ENCODE data around the gene KLHDC8A.
A peak's percentile ranks its signal among the peaks of the same experiment; 100 is the strongest.

Gene KLHDC8A

DNA sequence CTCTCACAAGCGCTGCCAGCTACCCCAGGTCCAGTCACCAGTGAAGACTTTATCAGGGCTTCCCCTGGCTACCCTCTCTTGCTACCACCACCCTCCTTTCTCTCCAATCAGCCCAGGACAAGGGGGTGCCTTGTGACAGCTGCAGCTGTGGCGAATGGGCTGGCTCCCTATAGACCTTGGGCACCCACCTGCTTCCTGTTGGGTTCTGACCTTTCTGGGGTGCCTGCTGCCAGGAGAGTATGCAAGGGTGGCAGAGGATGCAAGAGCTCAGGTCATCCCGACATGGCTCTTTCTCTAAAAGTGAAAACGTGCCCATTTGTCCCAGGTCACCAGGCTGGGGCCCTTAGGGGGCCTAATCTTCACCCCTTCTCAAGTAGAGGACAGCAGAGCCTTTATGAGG is 6.6 kb downstream of the KLHDC8A start:
- Histone ChIP-seq H3K4me3 (ENCODE audit: low read depth, low read length) (no peak overlapping the region), H3K36me3 (no peaks in the 10 kb centered on the region), H3K27me3 (no peaks in the 10 kb centered on the region), H3K4me1 (peaks cover 40% of the 10 kb centered on the region), H3K9me3 (no peaks in the 10 kb centered on the region)
- TF ChIP-seq, protein P1, sequence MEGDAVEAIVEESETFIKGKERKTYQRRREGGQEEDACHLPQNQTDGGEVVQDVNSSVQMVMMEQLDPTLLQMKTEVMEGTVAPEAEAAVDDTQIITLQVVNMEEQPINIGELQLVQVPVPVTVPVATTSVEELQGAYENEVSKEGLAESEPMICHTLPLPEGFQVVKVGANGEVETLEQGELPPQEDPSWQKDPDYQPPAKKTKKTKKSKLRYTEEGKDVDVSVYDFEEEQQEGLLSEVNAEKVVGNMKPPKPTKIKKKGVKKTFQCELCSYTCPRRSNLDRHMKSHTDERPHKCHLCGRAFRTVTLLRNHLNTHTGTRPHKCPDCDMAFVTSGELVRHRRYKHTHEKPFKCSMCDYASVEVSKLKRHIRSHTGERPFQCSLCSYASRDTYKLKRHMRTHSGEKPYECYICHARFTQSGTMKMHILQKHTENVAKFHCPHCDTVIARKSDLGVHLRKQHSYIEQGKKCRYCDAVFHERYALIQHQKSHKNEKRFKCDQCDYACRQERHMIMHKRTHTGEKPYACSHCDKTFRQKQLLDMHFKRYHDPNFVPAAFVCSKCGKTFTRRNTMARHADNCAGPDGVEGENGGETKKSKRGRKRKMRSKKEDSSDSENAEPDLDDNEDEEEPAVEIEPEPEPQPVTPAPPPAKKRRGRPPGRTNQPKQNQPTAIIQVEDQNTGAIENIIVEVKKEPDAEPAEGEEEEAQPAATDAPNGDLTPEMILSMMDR (IDR thresholded peaks at IDR 0.05; ENCODE audit: low read depth, low read length): no peak
- DNase-seq: no peak

DNA sequence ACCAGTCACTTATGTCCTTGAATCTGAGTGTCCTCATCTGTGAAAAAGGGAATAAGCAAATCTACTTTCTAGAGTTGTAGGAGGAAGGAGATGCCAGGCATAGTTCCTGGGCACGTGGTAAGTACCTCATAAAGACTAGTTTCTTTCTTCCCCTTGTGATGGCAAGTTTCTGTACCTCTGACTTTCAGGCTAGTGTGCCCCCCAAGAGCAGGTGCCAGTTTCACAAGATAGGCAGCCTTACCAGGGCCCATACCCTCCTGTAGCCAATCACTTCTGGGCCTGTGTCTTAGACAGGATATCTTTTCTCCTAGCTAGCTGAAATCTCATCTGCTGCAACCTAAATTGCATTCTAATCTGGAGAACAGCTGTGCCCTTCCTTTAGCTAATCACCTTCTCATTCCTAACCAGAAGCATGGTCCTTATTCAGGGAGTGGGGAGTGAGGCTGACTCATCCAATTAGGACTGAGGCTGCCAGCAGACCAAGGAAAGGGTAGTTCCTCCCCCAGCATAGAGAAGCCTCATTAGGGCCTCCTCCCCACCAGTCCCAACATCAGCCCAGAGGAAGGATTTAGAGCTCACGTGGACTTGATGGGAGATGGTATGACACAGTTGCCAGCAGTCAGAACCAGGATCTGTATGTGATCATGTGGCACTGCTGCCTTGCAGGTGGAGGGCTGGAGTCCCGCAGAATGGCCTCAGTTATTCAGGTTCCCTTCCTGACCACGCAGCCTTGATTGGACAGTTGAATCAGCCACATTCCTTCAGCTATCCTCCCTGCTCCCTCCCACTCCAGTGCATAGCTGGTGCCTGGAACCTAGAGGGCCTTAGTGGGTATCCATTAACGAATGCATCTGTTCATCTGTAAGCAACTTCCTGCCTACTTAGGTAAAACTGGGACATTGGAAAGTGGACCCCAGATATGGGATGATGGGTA is 7.9 kb downstream of the KLHDC8A start:
- peak; percentile 61 for DNase-seq
- Histone ChIP-seq H3K36me3 (no peaks in the 10 kb centered on the region), H3K4me1 (peaks cover 40% of the 10 kb centered on the region), H3K4me3 (ENCODE audit: low read depth, low read length) (no peak overlapping the region), H3K27me3 (no peaks in the 10 kb centered on the region), H3K9me3 (no peaks in the 10 kb centered on the region)
- TF ChIP-seq, protein P1 (IDR thresholded peaks at IDR 0.05; ENCODE audit: low read depth, low read length): no peak

DNA sequence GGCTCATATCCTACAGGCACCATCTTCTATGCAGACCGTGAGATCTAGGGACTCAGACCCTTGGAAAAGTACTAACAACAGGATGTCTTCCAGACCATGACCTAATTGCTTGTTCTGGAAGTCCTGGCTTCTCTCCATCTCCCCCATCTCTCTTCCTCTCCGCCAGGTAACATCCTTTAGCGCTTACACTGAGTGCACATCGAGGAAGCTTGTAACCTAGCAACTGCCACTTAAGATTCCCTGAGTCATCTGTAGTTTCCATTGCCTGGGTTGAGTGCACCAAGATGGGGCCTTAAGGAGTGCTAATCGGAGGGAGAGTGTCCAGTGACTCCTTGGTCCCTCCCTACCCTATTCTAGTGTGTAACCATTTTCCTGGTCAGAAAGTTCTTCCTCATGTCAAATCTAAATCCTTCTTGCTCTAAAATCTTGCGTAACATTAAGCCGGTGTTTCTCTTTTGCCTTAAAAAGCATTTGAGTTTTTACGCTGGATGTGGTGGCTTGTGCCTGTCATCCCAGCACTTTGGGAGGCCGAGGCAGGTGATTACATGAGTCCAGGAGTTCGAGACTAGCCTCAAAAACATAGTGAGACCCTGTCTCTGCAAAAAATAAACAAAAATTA is 9.7 kb downstream of the KLHDC8A start:
- Histone ChIP-seq H3K36me3 (no peaks in the 10 kb centered on the region), H3K4me1 (peaks cover 33% of the 10 kb centered on the region), H3K27me3 (peaks cover 7% of the 10 kb centered on the region; the same call in 1 of the 2 replicates), H3K9me3 (no peaks in the 10 kb centered on the region), H3K4me3 (ENCODE audit: low read depth, low read length) (no peak overlapping the region)
- TF ChIP-seq, protein P1 (IDR thresholded peaks at IDR 0.05; ENCODE audit: low read depth, low read length): no peak
- no peak for DNase-seq

DNA sequence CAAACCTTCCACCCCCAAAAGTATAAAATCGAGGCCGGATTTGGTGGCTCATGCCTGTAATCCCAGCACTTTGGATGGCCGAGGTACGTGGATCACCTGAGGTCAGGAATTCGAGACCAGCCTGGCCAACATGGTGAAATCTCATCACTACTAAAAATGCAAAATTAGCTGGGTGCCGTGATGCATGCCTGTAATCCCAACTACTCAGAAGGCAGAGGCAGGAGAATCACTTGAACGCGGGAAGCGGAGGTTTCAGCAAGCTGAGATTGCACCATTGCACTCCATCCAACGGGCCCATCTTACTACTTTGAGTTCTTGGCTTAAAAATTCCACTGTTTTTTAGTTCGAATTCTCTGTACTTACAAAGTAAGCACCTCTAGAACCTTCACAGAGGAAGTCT is 11.0 kb downstream of the KLHDC8A start:
- H3K36me3 ChIP-seq: no peaks in the 10 kb centered on the region
- no peak overlapping the region for H3K4me3 ChIP-seq (ENCODE audit: low read depth, low read length)
- H3K4me1 ChIP-seq: peaks cover 26% of the 10 kb centered on the region
- H3K27me3 ChIP-seq: peaks cover 7% of the 10 kb centered on the region; the same call in 1 of the 2 replicates
- TF ChIP-seq, protein P1 (IDR thresholded peaks at IDR 0.05; ENCODE audit: low read depth, low read length): no peak
- DNase-seq: no peak
- no peaks in the 10 kb centered on the region for H3K9me3 ChIP-seq

DNA sequence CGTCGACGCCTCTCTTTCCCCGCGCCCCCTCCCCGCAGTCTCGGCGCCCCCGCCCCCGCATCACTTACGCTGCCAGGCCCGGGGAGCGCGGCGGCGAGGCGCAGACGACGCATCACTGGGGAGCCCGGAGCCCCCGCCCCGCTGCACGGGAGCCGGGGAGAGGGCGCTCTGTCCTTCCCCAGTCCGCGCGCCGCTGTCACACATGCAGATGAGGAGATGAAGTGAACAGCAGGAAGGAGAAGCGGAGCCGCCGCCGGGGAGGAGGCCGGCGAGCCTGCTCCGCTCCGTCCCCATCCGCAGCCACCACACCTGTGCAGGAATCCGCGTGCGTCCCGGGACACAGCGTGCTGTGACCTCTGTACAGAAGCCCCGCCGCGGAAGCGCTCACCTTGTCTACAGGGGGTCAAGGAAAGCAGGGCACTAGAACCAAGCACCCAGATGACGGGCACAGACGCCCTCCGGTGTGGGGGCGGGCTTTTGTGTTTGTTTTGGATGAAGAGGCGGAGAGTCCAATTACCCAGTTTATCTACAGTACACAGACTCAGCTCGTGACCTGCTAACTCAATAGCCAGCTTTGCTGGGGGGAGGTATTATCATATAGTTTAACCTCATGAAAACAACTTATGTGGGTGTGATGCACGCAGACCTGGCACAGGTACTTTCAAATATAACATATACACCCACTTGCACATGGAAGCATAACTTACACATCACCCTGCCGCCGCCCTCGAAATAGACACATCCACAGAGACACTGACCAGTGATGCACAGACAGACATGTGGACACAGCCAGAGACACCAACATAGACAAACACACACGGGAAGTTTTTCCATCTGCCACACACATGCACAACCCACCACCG is 12.4 kb downstream of the KLHDC8A start:
- H3K9me3 ChIP-seq: no peaks in the 10 kb centered on the region
- DNase-seq: peak; percentile 55
- H3K4me3 ChIP-seq (ENCODE audit: low read depth, low read length): peak overlapping the region; percentile 63
- TF ChIP-seq, protein P1 (IDR thresholded peaks at IDR 0.05; ENCODE audit: low read depth, low read length): no peak
- peaks cover 7% of the 10 kb centered on the region; the same call in 1 of the 2 replicates for H3K27me3 ChIP-seq
- H3K36me3 ChIP-seq: no peaks in the 10 kb centered on the region
- H3K4me1 ChIP-seq: peaks cover 14% of the 10 kb centered on the region
